Fibroblast of lung (primary cell): ENCODE results near the gene MAP7.

ENCODE experiments used
- EZH2 ChIP-seq: IDR thresholded peaks from 2 replicates; pipeline ENCODE4 v1.5.1; 2012; ENCODE audit warnings: low read length, control low read depth, mild to moderate bottlenecking; ENCODE audit errors: missing control alignments
- TF ChIP-seq, protein P1 (sequence below), 2 donors: IDR thresholded peaks in 1 of 2; conservative IDR thresholded peaks in 1 of 2; 1 replicate in 1 of 2; 2 replicates in 1 of 2; pipeline ENCODE4 v1.5.1; 2011 to 2012; ENCODE audit warnings: low read length in 2 of 2, control low read depth in 1 of 2, inconsistent platforms in 1 of 2, low read depth in 1 of 2, mild to moderate bottlenecking in 1 of 2

DNA sequence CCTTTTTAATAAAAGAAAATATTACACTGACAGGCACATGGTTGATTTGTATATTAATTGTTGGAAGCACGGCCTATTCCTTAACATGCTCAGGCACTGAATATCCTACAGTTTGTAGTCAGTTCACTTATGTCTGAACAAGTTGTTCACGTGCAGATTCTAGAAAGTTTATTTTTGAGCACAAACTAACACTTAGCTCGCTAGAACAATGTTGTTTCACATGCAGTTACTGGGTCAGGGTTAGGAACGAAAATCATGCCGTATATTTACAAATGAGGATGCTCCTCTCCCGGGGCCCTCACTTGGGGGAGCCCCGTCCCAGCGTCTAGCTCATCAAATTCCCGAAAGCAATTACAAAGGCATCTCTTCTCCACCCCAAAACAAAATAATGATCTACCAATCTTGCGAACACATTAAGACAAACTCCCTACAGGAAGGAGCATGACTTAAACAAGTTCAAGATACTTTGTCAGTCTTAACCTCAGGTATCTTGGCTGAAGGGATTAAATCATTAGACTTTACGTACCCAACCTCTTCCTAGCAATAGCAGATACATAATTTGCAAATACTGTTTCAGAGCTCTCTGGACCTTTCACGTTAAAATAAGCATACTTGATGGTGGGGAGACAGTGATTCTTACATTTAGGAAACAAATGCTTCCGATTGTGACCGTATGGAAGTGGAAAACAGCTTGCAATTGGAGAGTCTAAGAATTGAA, 1.5 kb downstream of the MAP7 start:
- TF ChIP-seq, protein P1, sequence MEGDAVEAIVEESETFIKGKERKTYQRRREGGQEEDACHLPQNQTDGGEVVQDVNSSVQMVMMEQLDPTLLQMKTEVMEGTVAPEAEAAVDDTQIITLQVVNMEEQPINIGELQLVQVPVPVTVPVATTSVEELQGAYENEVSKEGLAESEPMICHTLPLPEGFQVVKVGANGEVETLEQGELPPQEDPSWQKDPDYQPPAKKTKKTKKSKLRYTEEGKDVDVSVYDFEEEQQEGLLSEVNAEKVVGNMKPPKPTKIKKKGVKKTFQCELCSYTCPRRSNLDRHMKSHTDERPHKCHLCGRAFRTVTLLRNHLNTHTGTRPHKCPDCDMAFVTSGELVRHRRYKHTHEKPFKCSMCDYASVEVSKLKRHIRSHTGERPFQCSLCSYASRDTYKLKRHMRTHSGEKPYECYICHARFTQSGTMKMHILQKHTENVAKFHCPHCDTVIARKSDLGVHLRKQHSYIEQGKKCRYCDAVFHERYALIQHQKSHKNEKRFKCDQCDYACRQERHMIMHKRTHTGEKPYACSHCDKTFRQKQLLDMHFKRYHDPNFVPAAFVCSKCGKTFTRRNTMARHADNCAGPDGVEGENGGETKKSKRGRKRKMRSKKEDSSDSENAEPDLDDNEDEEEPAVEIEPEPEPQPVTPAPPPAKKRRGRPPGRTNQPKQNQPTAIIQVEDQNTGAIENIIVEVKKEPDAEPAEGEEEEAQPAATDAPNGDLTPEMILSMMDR (conservative IDR thresholded peaks at IDR 0.05 in 1 of 2, IDR thresholded peaks at IDR 0.05 in 1 of 2; ENCODE audit: low read depth in 1 of 2, low read length in 2 of 2): no peak
- TF ChIP-seq EZH2: no peak
